ENCODE measurements around the gene CDK9. TPM values are rescaled to one million over a fixed set of nuclear protein-coding genes. Genes with fewer than 3 reads are reported as not detected.
"Not testable (repeated sequence)": the region's sequence is repeated elsewhere in the genome, so short reads cannot be mapped to it uniquely, and the experiment has no call there.

The CDK9 gene
- total RNA-seq, 1 donor from 2014 or later, result 49.9 TPM

DNA sequence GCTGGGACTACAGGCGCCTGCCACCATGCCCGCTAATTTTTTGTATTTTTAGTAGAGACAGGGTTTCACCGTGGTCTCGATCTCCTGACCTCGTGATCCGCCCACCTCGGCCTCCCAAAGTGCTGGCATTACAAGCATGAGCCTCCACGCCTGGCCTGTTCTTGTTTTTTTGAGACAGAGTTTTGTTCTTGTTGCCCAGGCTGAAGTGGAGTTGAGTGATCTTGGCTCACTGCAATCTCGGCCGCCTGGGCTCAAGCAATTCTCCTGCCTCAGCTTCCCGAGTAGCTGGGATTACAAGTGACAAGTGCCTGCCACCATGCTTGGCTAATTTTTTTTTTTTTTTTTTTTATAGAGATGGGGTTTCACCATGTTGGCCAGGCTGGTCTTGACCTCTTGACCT, 29.1 kb upstream of the CDK9 start:
- intact Hi-C loops (cut with DNase I); ATAC-seq; DNase-seq (ENCODE audit: missing footprints): not testable (repeated sequence)

DNA sequence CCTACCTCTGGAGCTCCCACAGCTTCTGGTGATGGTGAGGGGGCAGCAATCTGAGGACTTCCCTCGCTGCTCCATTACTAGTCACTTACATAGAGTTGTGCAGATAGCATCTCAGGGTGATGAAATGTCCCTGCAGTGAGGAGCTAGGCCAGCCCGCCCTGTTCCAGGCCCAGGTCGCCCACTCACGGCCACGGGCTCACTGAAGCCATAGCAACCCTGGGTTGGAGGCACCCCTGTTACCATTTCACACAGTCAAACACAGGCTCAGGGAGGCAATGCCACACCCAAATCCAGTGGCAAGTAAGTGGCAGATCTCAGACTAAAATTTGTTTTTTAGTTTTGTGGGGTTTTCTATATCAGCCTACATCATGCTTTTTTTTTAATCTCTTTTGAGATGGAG, 27.0 kb upstream of the CDK9 start:
- no peak for DNase-seq (ENCODE audit: missing footprints)

DNA sequence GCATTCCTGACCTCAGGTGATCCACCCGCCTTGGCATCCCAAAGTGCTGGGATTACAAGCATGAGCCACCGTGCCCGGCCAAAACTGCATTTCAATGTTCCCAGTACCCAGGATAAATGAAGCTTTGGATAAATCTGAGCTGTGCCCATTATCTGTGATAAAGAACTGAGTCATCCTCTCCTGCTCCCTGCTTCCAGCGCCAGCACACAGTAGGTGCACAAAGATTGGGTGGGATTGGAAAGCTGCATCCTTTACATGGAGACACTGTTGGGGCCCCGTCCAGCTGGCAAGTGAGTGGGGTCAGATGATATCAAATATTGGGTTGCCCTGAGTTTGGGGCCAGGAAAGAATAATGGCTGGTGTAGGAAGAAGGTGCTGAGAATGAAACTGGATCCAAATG, 24.8 kb upstream of the CDK9 start:
- intact Hi-C loops (cut with DNase I), result loop anchor here (5.0 kb wide), 1 partner anchor 96 kb away; no protein-coding TSS in a partner anchor
- DNase-seq (ENCODE audit: missing footprints), result no peak
- ATAC-seq, result no peak

More for the DNA sequence above, 27.0 kb upstream of the CDK9 start:
- ATAC-seq, result no peak
- intact Hi-C loops (cut with DNase I), result no loop called here

DNA sequence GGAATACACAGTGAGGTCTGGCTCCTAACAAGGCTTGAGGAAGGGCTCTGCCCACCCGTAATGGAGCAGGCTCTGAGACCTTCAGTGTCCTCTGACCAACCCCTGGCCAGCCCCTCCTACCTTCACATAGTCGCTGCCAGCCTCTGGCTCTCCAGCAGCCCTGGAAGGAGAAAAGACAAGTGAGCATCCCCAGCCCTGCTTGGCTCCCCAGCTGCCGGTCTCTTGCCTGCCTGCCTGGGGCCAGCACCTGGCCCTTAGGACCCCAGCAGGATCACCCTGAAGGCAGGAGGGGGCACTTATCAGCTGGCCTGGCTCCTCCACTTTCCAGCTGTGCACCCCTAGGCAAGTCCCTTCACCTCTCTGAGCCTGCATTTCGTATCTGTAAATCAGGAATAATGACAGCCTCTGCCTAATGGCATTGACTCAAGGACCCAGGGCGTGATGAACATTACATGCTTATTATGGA, 24.3 kb upstream of the CDK9 start:
- intact Hi-C loops (cut with DNase I), result loop anchor here (5.0 kb wide), 1 partner anchor 96 kb away; no protein-coding TSS in a partner anchor
- ATAC-seq (no peak), DNase-seq (ENCODE audit: missing footprints) (no peak)

DNA sequence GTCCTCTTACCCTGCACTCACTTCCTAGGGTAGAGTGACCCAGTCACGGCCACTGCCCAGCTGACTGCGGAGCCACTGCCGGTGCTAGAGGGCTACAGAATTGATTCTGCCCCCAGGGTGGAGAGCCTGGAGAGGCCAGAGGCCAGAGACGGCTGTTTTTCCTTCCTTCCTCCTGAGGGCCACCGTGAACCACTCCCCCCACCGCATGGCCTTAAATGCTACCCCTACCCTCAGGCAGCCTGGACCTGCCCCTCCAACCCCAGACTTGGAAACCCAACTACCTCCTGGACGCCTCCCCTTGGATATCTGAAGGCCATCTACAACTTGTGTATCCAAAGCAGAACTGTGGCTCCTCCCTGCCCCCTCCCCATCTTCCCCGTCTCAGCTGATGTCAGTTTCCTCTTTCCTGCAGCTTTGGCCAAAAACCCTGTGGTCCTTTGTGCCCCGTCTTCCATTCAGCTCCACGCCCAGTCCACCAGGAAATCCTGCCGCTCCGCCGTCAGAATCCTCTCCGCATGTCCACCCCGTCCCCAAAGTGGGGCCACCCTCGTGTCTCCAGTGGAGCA, 23.6 kb upstream of the CDK9 start:
- intact Hi-C loops (cut with DNase I), result loop anchor here (5.0 kb wide), 1 partner anchor 95 kb away; no protein-coding TSS in a partner anchor
- ATAC-seq, result peak; percentile 52
- peak; percentile 82 for DNase-seq (ENCODE audit: missing footprints)

DNA sequence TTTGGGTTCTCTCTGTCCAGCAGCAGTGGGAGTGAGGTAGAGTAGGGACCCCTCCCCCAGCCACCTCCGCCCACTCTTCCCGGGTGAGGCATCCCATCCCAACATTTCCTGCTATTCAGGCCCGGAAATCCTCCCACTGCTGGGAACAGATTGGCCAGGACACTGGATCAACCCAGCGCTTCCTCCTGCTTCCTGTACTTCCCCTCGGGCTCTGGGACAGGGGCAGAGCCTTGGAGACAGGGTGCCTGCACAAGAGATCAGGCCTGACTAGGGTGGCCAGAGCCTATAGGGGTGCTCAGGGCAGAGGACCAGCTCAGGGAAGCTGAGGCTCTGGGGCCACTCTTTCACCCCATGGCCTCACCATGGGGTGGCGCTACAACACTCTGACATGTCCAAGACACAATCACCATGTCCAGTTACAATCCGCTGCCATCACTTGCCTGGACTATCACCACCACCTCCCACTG, 21.9 kb upstream of the CDK9 start:
- DNase-seq (ENCODE audit: missing footprints) (peak; percentile 83), ATAC-seq (peak; percentile 66)
- intact Hi-C loops (cut with DNase I), result loop anchor here (5.0 kb wide), 1 partner anchor 93 kb away; no protein-coding TSS in a partner anchor

DNA sequence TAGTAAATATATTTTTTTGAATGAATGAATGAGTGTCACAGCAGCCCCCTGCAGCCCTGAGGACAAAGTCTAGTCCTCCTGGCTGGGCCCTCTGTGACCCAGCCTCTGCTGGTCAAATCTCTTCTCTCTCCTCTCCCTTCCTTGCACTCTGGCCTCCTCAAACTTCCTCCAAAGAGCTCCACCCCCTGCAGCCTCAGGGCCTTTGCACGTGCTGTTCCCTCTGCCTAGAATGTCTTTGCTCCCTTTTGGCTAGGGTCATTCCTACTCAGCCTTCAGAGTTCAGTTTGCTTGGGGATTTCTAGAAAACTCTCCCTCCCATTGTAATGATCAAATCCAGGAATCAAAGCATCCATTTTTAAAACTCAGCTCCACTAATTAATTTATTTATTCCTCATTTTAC, 20.4 kb upstream of the CDK9 start:
- DNase-seq (ENCODE audit: missing footprints), result no peak
- no peak for ATAC-seq
- intact Hi-C loops (cut with DNase I), result no loop called here

DNA sequence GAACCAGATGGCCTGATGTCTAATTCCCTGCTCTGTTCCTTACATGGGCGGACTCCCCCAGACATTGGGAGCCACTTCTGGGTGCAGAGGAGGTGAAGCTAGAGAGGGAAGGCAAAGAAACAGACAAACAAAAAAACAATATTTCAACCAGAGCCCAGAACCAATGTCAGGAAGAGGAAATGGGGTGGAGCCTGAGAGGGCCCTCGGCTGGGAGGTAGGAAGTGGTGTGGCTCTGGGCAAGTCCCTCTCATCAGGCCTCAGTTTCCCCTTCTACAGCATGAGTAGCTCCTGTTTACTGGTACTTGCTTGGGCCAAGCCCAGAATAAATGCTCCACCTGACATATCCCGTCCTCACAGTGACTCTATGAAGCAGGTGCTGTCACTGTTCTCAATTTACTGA, 18.4 kb upstream of the CDK9 start:
- no peak for DNase-seq (ENCODE audit: missing footprints)
- ATAC-seq, result no peak
- intact Hi-C loops (cut with DNase I), result no loop called here

DNA sequence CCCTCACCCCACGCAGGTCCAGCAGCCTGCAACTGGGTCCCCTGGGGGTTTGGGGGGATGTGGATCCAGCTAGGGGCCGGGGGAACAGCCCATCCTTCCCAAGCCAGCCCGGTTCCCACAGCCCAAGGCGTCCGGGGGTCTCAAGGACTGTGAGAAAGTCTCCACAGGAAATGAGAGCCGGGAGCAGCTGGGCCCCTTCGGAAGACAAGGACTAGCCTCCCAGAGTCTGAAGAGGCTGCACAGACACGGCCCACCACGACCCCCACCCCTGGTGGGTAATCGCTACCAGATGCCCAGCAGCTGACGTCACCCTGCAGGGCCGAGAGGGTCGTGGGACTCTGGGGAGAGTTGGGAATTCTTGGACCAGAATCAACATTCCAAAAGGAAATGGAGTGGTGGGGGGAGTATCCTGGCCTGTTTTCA, 17.9 kb upstream of the CDK9 start:
- no peak for DNase-seq (ENCODE audit: missing footprints)
- ATAC-seq, result no peak
- intact Hi-C loops (cut with DNase I), result no loop called here

DNA sequence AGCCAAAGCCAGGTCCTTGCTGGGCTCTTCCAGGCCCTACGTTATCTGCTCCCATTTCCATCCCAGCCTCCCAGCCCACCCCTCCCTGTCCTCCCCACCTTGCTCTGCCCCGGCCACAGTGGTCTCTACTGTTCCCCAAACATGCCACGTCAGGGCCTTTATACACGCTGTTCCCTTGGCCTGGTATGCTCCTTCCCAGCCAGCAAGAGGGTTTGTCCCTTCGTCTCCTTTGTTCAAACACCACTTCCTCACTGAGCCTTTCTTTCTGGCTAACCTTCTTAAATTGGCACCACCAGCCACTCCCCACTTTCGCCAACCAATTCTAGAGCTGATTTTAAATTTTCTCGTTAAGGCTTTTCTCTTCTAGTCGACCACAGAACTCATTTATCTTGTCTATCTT, 17.1 kb upstream of the CDK9 start:
- intact Hi-C loops (cut with DNase I), result no loop called here
- no peak for ATAC-seq
- DNase-seq (ENCODE audit: missing footprints), result no peak

DNA sequence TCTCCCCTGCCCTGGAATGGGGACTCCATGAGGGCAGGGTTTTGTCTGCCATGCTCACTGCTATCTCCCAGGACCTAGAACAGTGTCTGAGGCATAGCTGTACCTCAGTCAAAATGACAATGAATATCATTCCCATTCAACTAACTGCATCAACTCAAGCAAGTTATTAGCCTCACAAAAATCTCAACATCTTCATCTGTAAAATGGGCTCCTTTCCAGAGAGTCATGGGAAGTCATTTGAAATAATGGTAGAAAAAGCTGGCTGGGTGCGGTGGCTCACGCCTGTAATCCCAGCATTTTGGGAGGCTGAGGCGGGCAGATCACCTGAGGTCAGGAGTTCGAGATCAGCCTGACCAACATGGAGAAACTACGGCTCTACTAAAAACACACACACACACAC, 16.7 kb upstream of the CDK9 start:
- intact Hi-C loops (cut with DNase I), result no loop called here
- ATAC-seq, result no peak
- no peak for DNase-seq (ENCODE audit: missing footprints)

DNA sequence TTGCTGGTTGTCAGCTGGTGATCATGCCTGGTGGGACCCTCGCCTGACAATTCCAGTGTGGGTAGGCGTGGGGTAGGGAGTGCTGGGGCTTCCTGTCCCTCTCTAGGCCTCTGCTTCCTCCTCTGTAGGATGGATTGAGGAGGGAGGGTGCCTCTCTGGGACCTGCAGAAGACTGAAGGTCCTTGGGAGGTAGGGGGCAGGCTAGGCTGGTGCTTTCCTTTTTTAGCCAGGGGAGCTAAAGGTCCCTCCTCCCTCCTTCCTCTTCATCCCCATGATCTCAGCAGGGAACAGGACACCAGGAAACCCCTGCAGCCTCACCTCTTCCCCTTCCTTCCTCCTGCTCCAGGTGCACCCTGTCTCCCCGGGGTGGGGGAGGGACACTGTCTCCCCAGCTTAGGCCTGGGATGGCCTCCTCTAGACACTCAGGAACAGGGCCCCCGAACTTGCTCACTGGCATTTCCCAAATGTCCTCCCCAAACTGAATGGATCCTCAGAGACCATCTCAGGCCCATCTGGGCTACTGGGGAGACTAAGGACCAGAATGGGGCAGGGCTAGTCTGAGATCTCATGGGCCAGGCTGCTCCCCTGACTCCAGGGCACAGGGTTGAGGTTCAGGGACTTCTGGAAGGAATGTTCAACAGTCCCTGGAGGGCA, 15.8 kb upstream of the CDK9 start:
- DNase-seq (ENCODE audit: missing footprints) (no peak), ATAC-seq (no peak)
- intact Hi-C loops (cut with DNase I), result no loop called here

DNA sequence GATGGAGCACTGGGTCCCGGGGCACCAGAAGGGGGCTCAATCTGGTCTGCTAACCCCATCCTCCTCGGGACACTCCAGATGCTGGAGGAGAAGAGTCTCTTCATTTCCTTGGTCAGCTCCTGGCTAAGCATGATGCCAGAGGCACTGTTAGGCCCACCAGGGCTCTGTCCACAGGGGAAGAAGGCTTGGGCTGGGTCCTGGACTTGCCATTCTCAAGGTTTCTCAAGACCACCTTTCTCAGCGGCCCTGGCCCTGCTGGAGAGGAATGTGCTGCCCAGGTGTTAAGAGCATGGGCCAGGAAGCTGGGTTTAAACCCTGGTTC, 15.3 kb upstream of the CDK9 start:
- DNase-seq (ENCODE audit: missing footprints), result no peak
- ATAC-seq, result no peak
- intact Hi-C loops (cut with DNase I), result no loop called here

DNA sequence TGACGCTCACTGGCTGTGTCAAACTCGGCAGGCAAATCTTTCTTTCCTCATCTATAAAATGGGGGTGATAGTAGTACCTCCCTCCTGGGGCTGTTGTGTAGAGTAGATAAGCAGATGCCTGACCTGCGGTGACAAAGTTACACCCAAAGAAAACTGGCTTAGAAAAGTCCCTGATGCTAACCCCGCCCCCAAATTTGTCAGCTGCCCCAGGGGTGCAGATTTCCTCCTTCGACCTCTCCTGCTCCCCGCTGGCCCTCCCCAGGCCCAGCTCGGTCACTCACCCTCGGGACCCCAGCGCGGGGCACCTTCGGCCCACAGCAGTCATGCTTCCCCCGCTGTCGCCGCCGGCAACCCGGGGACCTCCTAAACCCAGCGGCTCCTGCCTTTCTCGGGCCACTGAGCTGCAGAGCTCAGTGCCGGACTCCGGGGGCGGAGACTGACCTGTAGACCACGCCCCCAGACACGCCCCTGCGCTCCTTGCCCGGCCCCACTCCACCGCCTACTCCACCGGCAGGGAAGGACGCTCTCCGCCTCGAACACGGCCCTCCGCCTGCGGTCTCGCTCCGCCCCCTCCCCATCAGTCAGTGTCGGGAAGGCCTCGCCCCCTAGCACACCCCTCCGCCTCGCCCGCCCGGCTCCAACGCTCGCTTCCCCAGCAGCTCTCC, 14.8 kb upstream of the CDK9 start:
- DNase-seq (ENCODE audit: missing footprints), result peak; percentile 100
- intact Hi-C loops (cut with DNase I), result no loop called here
- ATAC-seq, result peak; percentile 98

DNA sequence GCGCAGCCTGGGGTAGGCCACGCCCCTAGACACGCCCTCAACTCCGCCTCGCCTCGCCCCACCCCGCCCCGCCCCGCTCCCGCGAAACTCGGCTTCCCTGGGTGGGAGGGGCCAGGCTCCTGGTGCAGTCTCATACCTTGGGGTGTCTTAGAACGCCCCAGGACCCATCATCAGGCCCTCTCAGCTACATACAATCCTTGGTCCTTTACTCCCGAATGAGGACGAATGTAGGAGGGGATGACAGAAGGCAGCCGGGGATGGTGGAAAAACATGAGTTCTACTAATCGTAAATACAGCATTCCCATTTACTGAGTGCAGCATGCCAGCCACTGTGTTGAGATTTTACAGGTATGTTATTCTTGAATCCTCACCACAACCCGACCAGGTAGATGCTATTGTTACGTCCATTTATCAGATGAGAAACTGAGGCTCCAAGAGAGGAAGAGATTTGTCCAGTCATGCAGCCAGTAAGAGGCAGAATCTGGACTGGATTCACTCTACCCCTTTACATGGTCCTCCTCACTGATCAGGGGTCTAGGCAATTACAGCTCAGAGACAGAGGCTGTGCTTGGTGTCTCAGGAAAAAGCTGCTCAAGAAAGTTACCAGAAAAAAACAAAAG, 14.2 kb upstream of the CDK9 start:
- intact Hi-C loops (cut with DNase I), result no loop called here
- DNase-seq (ENCODE audit: missing footprints) (no peak), ATAC-seq (no peak)

DNA sequence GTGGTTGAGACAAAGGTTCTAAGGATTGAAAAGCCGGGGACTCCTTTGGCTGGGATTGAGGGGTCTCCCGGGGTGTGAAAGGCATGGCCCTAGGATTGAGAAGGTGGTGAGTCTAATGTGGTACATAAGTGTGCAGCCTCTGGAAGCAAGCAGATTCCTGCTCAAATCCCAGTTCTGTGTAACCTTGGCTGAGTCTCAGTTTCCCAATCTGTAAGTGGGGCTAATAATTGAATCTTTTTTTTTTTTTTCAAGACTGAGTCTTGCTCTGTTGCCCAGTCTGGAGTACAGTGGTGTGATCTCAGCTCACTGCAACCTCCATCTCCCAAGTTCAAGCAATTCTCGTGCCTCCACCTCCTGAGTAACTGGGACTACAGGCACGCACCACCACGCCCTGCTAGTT, 13.2 kb upstream of the CDK9 start:
- DNase-seq (ENCODE audit: missing footprints) (no peak), ATAC-seq (no peak)
- intact Hi-C loops (cut with DNase I), result no loop called here

DNA sequence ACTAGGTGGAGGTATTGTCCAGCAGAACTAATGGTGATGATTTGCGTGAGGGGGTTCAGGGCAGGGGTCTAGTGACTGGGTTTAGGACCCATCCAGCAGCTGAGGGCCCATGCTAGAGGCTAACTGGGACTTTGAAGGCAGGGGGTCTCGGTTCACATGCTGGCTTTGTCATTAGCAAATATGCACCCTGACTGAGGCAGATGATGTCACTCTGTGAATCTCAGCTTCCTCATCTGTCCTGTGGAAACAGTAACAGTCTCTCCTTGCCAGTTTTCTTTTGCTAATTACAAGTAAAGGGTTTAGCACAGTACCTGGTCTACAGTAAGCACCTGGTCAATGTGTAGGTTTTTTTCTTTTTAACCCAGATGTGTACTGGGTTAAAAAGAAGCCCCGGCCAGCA, 12.6 kb upstream of the CDK9 start:
- ATAC-seq (no peak), DNase-seq (ENCODE audit: missing footprints) (no peak)
- intact Hi-C loops (cut with DNase I), result no loop called here

DNA sequence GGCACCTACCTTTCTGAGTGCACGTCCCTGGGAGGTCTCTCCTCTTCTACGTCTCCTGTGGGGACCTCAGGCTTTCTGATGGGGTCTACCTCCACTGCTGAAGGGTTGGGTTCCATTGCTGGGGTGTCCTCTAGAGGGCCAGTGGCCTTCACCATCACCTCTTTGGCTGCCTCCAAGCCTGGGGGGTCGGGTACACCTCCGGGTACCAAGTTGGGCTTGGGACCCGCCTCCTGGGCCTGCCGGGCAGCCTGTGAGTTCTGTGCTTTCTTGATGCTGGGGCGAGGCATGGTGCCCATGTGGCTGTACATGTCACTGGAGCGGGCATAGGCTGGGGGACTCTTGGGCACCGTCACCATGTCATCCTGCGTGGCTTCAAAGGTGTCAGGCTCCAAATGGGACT, 11.9 kb upstream of the CDK9 start:
- DNase-seq (ENCODE audit: missing footprints) (no peak), ATAC-seq (no peak)
- intact Hi-C loops (cut with DNase I), result no loop called here

DNA sequence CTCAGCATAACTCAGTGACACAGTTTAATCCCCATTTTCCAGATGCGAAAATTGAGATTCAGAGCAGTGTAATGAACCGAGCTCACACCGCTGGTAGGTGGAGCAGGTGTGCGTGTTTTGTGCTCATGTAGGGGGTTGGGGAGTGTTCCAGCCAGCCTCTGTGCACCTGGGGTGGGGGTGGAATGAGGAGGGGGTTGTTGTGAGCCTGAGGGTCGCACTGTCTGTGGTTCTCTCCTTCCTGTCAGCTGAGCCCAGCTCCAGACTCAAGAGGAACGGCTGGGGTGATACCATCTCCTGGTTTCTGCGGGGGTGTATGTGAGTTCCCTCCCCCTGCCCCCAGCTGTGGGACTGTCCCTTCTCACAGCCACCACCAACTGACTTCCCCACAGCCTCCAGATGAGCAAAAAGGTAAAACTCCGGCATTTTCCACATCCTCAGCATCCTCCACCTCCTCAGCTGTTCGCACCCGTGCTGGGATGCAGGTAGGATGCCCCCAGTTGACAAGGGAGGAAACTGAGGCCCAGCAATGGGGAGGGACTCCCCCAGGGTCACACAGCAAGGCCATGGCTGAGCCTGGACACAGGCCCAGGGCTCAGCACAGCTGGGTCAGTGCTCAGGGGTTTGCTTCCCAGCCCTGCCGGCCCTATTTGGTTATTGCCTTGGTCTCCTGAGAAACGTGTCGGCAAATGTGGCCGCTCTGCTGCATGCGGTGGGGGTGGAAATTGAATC, 9.5 kb upstream of the CDK9 start:
- intact Hi-C loops (cut with DNase I), result no loop called here
- no peak for ATAC-seq
- DNase-seq (ENCODE audit: missing footprints), result no peak

Measured in Right ventricle myocardium inferior (tissue), 1 donor.